IMR-90 (cell line): ENCODE measurements around the gene ZCCHC7. TPM values are rescaled to one million over a fixed set of nuclear protein-coding genes. Genes with fewer than 3 reads are reported as not detected.
A peak's percentile ranks its signal among the peaks of the same experiment; 100 is the strongest.

Source experiments
- ATAC-seq: fragments of 200-7000 bp; cut with Tn5 transposase; 2 replicates; pipeline ENCODE4 v1.9.1; 2020; ENCODE audit warnings: low read depth, mild to moderate bottlenecking, moderate library complexity
- BruUV-seq: library from RNA; stranded (reverse); fragments of 400-500 nt; replicated peaks from 2 replicates; lab custom pipeline; 2021; lab: Mats Ljungman, UMichigan
- CTCF ChIA-PET: fragments of 300-600 bp; formaldehyde crosslinking; extraction: SDS; loops from one replicate; lab custom pipeline; 2021; ENCODE audit warnings: antibody characterized with exemption; lab: Yijun Ruan, JAX
- POLR2A ChIA-PET: fragments of 300-600 bp; sonication (Branson Sonifier 250); formaldehyde crosslinking; loops from one replicate; lab custom pipeline; 2022; ENCODE audit warnings: antibody characterized with exemption; ENCODE audit not compliant: unreplicated experiment; lab: Charles Lee
- DNase-seq: peaks from one replicate; pipeline ENCODE4 v3.0.0; 2013
- H2AFZ ChIP-seq: replicated peaks from 2 replicates; pipeline ENCODE3; 2013; ENCODE audit warnings: low read length, mild to moderate bottlenecking; ENCODE audit not compliant: poor library complexity
- H2AK5ac ChIP-seq: 2 replicates; pipeline ENCODE4 v1.6.1; 2013; ENCODE audit warnings: low read depth, low read length, inconsistent platforms
- H2AK9ac ChIP-seq: replicated peaks from 2 replicates; pipeline ENCODE3; 2013; ENCODE audit warnings: mild to moderate bottlenecking, low read depth, low read length, moderate library complexity; ENCODE audit not compliant: poor library complexity
- H2BK120ac ChIP-seq: 2 replicates; pipeline ENCODE4 v1.6.1; 2013; ENCODE audit warnings: low read depth, low read length, inconsistent platforms
- H2BK15ac ChIP-seq: 3 replicates; pipeline ENCODE4 v1.6.1; 2013; ENCODE audit warnings: low read depth, low read length, inconsistent platforms
- H2BK20ac ChIP-seq: 2 replicates; pipeline ENCODE4 v1.6.1; 2013; ENCODE audit warnings: low read depth, mild to moderate bottlenecking, inconsistent platforms, low read length, moderate library complexity
- H2BK5ac ChIP-seq: 2 replicates; pipeline ENCODE4 v1.6.1; 2013; ENCODE audit warnings: mild to moderate bottlenecking, low read depth, low read length, inconsistent platforms; ENCODE audit not compliant: poor library complexity, severe bottlenecking
- H3K14ac ChIP-seq: replicated peaks from 2 replicates; pipeline ENCODE4 v1.6.1; 2013; ENCODE audit warnings: low read depth, low read length, inconsistent platforms
- H3K18ac ChIP-seq: 2 replicates; pipeline ENCODE4 v1.6.1; 2013; ENCODE audit warnings: low read depth, low read length, control low read depth
- H3K23ac ChIP-seq: 2 replicates; pipeline ENCODE4 v1.6.1; 2013; ENCODE audit warnings: low read depth, low read length, inconsistent platforms
- H3K27ac ChIP-seq: 2 replicates; pipeline ENCODE4 v1.5.1; 2013; ENCODE audit warnings: mild to moderate bottlenecking, control low read depth, low read length; ENCODE audit not compliant: insufficient read depth
- H3K27me3 ChIP-seq: 2 replicates; pipeline ENCODE4 v1.6.1; 2013; ENCODE audit warnings: low read length; ENCODE audit not compliant: control insufficient read depth, insufficient read depth
- H3K36me3 ChIP-seq: 2 replicates; pipeline ENCODE4 v1.6.1; 2013; ENCODE audit warnings: low read length, mixed read lengths; ENCODE audit not compliant: control insufficient read depth, insufficient read depth
- H3K4ac ChIP-seq: 2 replicates; pipeline ENCODE4 v1.6.1; 2013; ENCODE audit warnings: low read depth, low read length, inconsistent platforms
- H3K4me1 ChIP-seq: 2 replicates; pipeline ENCODE4 v1.6.1; 2013; ENCODE audit warnings: low read length, mixed read lengths; ENCODE audit not compliant: control insufficient read depth, insufficient read depth
- H3K4me2 ChIP-seq: 2 replicates; pipeline ENCODE4 v1.6.1; 2013; ENCODE audit warnings: low read depth, mild to moderate bottlenecking, control low read depth, low read length, moderate library complexity
- H3K4me3 ChIP-seq: 2 replicates; pipeline ENCODE4 v1.5.1; 2013; ENCODE audit warnings: low read depth, mild to moderate bottlenecking, control low read depth, low read length, moderate library complexity; ENCODE audit not compliant: insufficient read depth
- H3K56ac ChIP-seq: 2 replicates; pipeline ENCODE4 v1.6.1; 2013; ENCODE audit warnings: low read length, inconsistent platforms; ENCODE audit not compliant: insufficient read depth; ENCODE audit errors: extremely low read depth
- H3K79me1 ChIP-seq, 2 experiments: 2 replicates each; pipeline ENCODE4 v1.6.1; 2013; ENCODE audit warnings: low read length in 2 of 2, inconsistent platforms in 1 of 2, low read depth in 1 of 2
- H3K9ac ChIP-seq: 2 replicates; pipeline ENCODE4 v1.6.1; 2013; ENCODE audit warnings: low read depth, low read length, control low read depth
- H3K9me1 ChIP-seq: 2 replicates; pipeline ENCODE4 v1.6.1; 2013; ENCODE audit warnings: low read length, inconsistent platforms; ENCODE audit not compliant: insufficient read depth
- H3K9me3 ChIP-seq: 2 replicates; pipeline ENCODE4 v1.6.1; 2013; ENCODE audit warnings: low read length; ENCODE audit not compliant: control insufficient read depth, insufficient read depth
- H4K20me1 ChIP-seq: 2 replicates; pipeline ENCODE4 v1.6.1; 2013; ENCODE audit warnings: low read length, inconsistent platforms; ENCODE audit not compliant: insufficient read depth
- H4K5ac ChIP-seq: 2 replicates; pipeline ENCODE4 v1.6.1; 2013; ENCODE audit warnings: mild to moderate bottlenecking, low read depth, low read length, control low read depth
- H4K8ac ChIP-seq, 2 experiments: 2 replicates each; pipeline ENCODE4 v1.6.1; 2013; ENCODE audit warnings: low read depth in 2 of 2, low read length in 2 of 2, control low read depth in 1 of 2, inconsistent platforms in 1 of 2
- H4K91ac ChIP-seq: 2 replicates; pipeline ENCODE4 v1.6.1; 2013; ENCODE audit warnings: low read depth, low read length, inconsistent platforms; ENCODE audit not compliant: insufficient read depth
- BHLHE40 ChIP-seq: fragments of 150-350 bp; IDR thresholded peaks from 2 replicates; pipeline ENCODE4 v1.6.1; 2016; ENCODE audit warnings: mild to moderate bottlenecking, low read depth, low read length
- CEBPB ChIP-seq: IDR thresholded peaks from 2 replicates; pipeline ENCODE4 v1.6.1; 2012; ENCODE audit warnings: low read depth, low read length, improper control_type of control experiment
- MAFK ChIP-seq: IDR thresholded peaks from 2 replicates; pipeline ENCODE4 v1.6.1; 2012; ENCODE audit warnings: low read depth, low read length, improper control_type of control experiment
- WGBS, 2 experiments: methylation state at CpG; one replicate each; pipeline versions ENCODE4 v1.1.5 to v1.1.7; 2013; ENCODE audit warnings: missing lambda C conversion rate in 2 of 2; ENCODE audit not compliant: insufficient read length in 1 of 2; ENCODE audit errors: extremely low coverage in 2 of 2; 5-methylcytosine and 5-hydroxymethylcytosine counted together
- dilution Hi-C: fragments of 300-500 bp; cut with HindIII; formaldehyde crosslinking; loops from one replicate; pipeline ENCODE4 v1.14.3; 2018; ENCODE audit warnings: low sequenced_read_pairs; ENCODE audit not compliant: unreplicated experiment
- in situ Hi-C: fragments of 300-500 bp; cut with MboI; formaldehyde crosslinking; loops from 3 replicates; pipeline ENCODE4 v1.14.3; 2019; ENCODE audit warnings: low sequenced_read_pairs, inconsistent platforms, mixed read lengths
- intact Hi-C: fragments of 100-400 bp; cut with micrococcal nuclease; formaldehyde crosslinking; loops from 2 replicates; pipeline ENCODE4 v1.10.0; 2022
- polyA plus RNA-seq, 3 experiments: library from polyadenylated mRNA; depleted of rRNA; stranded (reverse); fragments of >200 nt; gene quantifications; 2 replicates each; pipeline ENCODE4 v1.2.3, GENCODE V29; 2012; ENCODE audit warnings: low replicate concordance in 1 of 3
- total RNA-seq: library from RNA; depleted of rRNA; stranded (reverse); fragments of >200 nt; gene quantifications from 2 replicates; pipeline ENCODE4 v1.2.3, GENCODE V29; 2012

ZCCHC7 gene
- total and polyA plus RNA-seq, 2 of the 4 experiments (the other 2 are of a cell fraction) = 13.6 to 28.7 TPM

DNA sequence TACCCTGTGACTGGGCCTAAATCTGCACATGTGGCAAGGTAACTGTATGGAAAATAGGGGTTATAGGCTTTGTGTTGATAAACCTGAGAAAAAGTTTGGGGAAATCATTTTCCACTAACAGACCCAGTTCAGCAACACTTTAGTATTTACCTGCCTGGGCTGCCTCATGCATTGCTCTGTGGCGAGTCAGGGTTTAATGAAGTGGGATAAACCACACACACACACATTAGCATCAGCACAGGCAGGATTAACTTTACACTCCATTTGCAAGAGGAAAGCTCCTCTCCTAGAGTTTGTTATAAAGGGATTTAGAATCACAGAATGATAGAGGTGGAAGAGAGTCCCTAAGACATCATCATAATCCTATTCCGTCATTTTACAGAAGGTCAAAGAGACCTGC is 20.0 kb upstream of the ZCCHC7 start:
- ChIA-PET POLR2A (no interaction called here), CTCF (no interaction called here)
- Histone ChIP-seq H4K5ac (no peak overlapping the region), H2AK5ac (no peak overlapping the region), H3K9me1 (no peaks in the 10 kb centered on the region; the same call in 1 of the 2 replicates), H3K4me3 (no peak overlapping the region), H3K4me2 (no peak overlapping the region), H3K4ac (no peak overlapping the region), H3K56ac (no peak overlapping the region), H3K23ac (no peak overlapping the region), H3K79me1 (no peaks in the 10 kb centered on the region), H2BK20ac (no peak overlapping the region), H3K14ac (no peak overlapping the region), H4K8ac (no peak overlapping the region), H2BK120ac (no peak overlapping the region), H3K27me3 (no peaks in the 10 kb centered on the region), H2AK9ac (no peak overlapping the region), H3K36me3 (no peaks in the 10 kb centered on the region), H3K9me3 (no peaks in the 10 kb centered on the region), H2BK15ac (no peak overlapping the region), H3K9ac (no peak overlapping the region), H4K91ac (no peak overlapping the region), H2BK5ac (no peak overlapping the region), H2AFZ (no peak overlapping the region), H4K20me1 (no peaks in the 10 kb centered on the region), H3K4me1 (peaks cover 3% of the 10 kb centered on the region), H3K27ac (no peak overlapping the region), H3K18ac (no peak overlapping the region)
- dilution Hi-C loops = no loop called here
- DNase-seq (peak; percentile 6), ATAC-seq (no peak)
- BruUV-seq = no TSS peak
- WGBS, 2 experiments = no CpG with 5 or more reads among the region's 2 CpGs
- intact Hi-C loops = no loop called here
- no peak for TF ChIP-seq CEBPB
- no peak for TF ChIP-seq MAFK
- no peak for TF ChIP-seq BHLHE40
- in situ Hi-C loops = no loop called here
